Fibroblast of pulmonary artery (primary cell): Measurements from ENCODE around the gene SLC26A4.
"Not testable (repeated sequence)": the region's sequence is repeated elsewhere in the genome, so short reads cannot be mapped to it uniquely, and the experiment has no call there.

Source experiments
- DNase-seq: peaks from one replicate; pipeline ENCODE4 v3.0.0-alpha.2; 2010; ENCODE audit warnings: low read depth
- H3K4me3 ChIP-seq: replicated peaks from 2 replicates; pipeline ENCODE4 v1.5.1; 2011; ENCODE audit warnings: low read depth, mild to moderate bottlenecking, control low read depth, low read length, moderate library complexity
- TF ChIP-seq, protein P1 (sequence below): IDR thresholded peaks from 2 replicates; pipeline ENCODE4 v1.5.1; 2011; ENCODE audit warnings: mild to moderate bottlenecking, control low read depth, low read length, inconsistent platforms; ENCODE audit errors: missing control alignments

SLC26A4 gene

GRCh38 chr7:107638594-107638993 is 22.0 kb upstream of the SLC26A4 start:
- TF ChIP-seq, protein P1, sequence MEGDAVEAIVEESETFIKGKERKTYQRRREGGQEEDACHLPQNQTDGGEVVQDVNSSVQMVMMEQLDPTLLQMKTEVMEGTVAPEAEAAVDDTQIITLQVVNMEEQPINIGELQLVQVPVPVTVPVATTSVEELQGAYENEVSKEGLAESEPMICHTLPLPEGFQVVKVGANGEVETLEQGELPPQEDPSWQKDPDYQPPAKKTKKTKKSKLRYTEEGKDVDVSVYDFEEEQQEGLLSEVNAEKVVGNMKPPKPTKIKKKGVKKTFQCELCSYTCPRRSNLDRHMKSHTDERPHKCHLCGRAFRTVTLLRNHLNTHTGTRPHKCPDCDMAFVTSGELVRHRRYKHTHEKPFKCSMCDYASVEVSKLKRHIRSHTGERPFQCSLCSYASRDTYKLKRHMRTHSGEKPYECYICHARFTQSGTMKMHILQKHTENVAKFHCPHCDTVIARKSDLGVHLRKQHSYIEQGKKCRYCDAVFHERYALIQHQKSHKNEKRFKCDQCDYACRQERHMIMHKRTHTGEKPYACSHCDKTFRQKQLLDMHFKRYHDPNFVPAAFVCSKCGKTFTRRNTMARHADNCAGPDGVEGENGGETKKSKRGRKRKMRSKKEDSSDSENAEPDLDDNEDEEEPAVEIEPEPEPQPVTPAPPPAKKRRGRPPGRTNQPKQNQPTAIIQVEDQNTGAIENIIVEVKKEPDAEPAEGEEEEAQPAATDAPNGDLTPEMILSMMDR, result no peak
- H3K4me3 ChIP-seq, result no peak overlapping the region
- no peak for DNase-seq

DNA sequence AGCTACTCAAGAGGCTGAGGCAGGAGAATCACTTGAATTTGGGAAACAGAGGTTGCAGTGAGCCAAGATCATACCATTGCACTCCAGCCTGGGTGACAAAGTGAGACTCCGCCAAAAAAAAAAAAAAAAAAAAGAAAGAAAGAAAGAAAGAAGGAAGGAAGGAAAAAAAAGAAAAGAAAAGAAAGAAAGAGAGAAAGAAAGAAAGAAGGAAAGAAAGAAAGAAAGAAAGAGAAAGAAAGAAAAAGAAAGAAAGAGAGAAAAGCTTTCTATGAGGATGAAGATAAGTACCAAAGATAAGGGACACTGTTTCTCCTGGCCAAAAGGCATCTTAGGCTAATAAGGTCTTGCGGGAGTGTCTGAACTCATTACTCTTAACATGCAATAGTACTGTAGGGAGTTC is 21.6 kb upstream of the SLC26A4 start:
- not testable (repeated sequence) for H3K4me3 ChIP-seq, DNase-seq

DNA sequence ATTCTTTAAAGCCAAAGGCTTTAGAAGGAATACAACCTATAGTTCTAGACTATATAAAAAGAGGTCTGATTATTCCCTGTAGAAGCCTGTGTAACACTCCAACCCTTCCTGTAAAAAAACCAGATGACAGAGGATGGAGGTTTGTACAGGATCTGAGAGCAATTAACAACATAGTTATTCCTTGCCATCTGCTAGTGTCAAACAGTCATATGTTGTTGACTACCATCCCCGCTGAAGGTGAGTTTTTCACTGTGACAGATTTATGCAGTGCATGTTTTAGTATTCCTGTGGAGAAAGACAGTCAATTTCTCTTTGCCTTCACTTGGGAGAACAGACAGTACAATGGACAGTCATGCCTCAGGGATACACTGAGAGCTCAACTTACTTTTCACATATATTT is 19.0 kb upstream of the SLC26A4 start:
- H3K4me3 ChIP-seq, result no peak overlapping the region
- no peak for DNase-seq
- TF ChIP-seq, protein P1, result no peak

- TF ChIP-seq, protein P1, result no peak
- no peak for DNase-seq
- H3K4me3 ChIP-seq, result no peak overlapping the region
These were observed 18.1 kb upstream of the SLC26A4 start for GRCh38 chr7:107642501-107642900.

- no peak overlapping the region for H3K4me3 ChIP-seq
- peak; percentile 54 for DNase-seq
- TF ChIP-seq, protein P1, result peak; percentile 39
These were observed 17.2 kb upstream of the SLC26A4 start for GRCh38 chr7:107643407-107643806.

DNA sequence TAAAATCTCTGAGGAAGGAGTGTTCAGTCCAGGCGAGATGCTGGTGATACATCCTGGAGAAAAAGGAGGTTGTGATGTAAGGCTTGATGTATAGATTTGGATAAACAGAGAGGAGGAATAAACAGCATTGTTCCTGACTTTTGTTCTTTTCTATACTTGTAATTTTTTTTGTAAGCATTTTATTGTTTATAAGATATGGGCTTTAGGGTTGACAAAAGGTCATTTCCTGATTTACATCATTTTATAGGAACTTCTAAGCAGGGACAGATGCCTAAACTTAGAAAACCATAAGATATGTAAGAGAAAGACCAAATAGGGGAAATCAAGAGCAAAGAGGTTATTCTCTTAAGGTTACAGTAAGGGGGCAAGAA is 16.7 kb upstream of the SLC26A4 start:
- DNase-seq, result no peak
- TF ChIP-seq, protein P1, result no peak
- H3K4me3 ChIP-seq, result no peak overlapping the region

GRCh38 chr7:107644309-107644974 is 16.2 kb upstream of the SLC26A4 start:
- TF ChIP-seq, protein P1, result no peak
- H3K4me3 ChIP-seq, result no peak overlapping the region
- DNase-seq, result peak; percentile 49
